Upper lobe of right lung (tissue), 1 donor: ENCODE data around the gene TFE3. TPM values are rescaled to one million over a fixed set of nuclear protein-coding genes. Genes with fewer than 3 reads are reported as not detected.

Source experiments
- ATAC-seq: fragments of 200-7000 bp; cut with Tn5 transposase; one replicate; pipeline ENCODE4 v1.9.1; 2020; ENCODE audit warnings: mild to moderate bottlenecking, moderate library complexity
- DNase-seq: peaks from one replicate; pipeline ENCODE4 v3.0.0-alpha.2; 2020
- H3K27ac ChIP-seq: fragments of 200-600 bp; one replicate; pipeline ENCODE4 v1.8.0; 2022
- H3K27me3 ChIP-seq: fragments of 200-600 bp; one replicate; pipeline ENCODE4 v1.8.0; 2022; ENCODE audit warnings: mild to moderate bottlenecking
- H3K36me3 ChIP-seq: fragments of 200-600 bp; one replicate; pipeline ENCODE4 v1.8.0; 2022
- H3K4me1 ChIP-seq: fragments of 200-600 bp; one replicate; pipeline ENCODE4 v1.8.0; 2022
- H3K4me3 ChIP-seq: fragments of 200-600 bp; one replicate; pipeline ENCODE4 v1.8.0; 2022; ENCODE audit warnings: mild to moderate bottlenecking
- H3K9me3 ChIP-seq: fragments of 200-600 bp; one replicate; pipeline ENCODE4 v1.8.0; 2022
- CTCF ChIP-seq: fragments of 200-600 bp; IDR thresholded peaks from one replicate; pipeline ENCODE4 v1.8.0; 2022; ENCODE audit warnings: antibody characterized with exemption
- intact Hi-C: fragments of 100-400 bp; cut with DNase I; formaldehyde crosslinking; loops from one replicate; pipeline ENCODE4 v1.11.0; 2022
- total RNA-seq: library from RNA; stranded (reverse); fragmentation: NEBNext Ultra II Directional; extraction: Animal tissue kit (Norgen Biotek cat#: 25700); gene quantifications from one replicate; pipeline ENCODE4 v1.2.1, GENCODE V29; 2021
- donor health status: DM: no; HTN: yes; CAD: no; lungs with severe emphysema.

Gene TFE3
- total RNA-seq, 1 donor from 2014 or later, result 62.4 TPM

DNA sequence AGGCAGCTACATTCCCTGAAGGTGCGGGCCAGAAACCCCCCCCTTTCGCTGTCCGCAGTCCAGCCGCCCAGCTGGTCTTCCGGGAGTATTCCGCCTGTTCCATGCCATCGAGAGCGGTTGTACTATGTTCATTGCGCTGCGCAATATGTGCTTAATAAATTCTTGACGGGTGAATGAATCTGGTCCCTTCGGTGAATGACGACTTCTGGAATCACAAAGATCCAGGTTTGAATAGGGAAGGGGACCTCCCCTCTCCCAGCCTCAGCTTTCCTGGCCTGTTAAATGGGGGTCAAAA, 777 bp upstream of the TFE3 start:
- Histone ChIP-seq H3K4me1 (peaks cover 19% of the 10 kb centered on the region), H3K27me3 (no peaks in the 10 kb centered on the region), H3K4me3 (peak overlapping the region; percentile 21), H3K36me3 (peaks cover 4% of the 10 kb centered on the region), H3K9me3 (no peaks in the 10 kb centered on the region), H3K27ac (peak overlapping the region; percentile 55)
- no peak for TF ChIP-seq CTCF
- intact Hi-C loops, result no loop called here
- ATAC-seq (no peak), DNase-seq (no peak)

DNA sequence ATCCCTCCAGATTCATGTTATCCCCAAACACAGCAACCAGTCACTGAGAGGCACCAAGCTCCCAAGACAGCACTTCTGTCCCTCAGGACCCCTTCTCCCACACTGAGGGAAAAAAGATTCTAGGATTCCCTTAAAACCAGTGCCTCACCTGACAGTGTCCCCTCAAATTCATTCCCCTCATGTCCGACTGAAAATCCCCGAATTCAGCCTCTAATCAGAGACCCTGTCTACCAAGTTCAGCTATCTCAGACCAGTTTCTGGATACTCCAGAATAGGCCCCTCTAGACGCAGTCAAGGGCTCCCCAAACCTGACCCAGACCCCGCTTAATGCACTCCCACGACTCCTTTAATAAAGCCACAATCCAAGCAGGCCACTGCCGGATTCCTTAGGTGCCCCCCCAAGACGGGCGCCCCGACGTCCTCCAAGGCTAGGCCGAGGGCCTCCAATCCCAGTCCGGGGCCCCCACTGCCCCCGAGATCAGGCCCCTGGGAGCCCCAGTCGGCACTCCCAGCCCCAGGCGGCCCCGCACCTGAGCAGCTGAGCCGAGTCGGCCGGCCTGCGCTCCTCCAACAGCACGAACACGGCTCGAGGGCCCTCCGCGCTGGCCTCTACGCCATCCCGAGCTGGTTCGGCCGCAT, 457 bp downstream of the TFE3 start:
- Histone ChIP-seq H3K4me3 (peak overlapping the region; percentile 75), H3K36me3 (peaks cover 16% of the 10 kb centered on the region), H3K9me3 (no peaks in the 10 kb centered on the region), H3K27ac (peak overlapping the region; percentile 96), H3K4me1 (peaks cover 20% of the 10 kb centered on the region), H3K27me3 (no peaks in the 10 kb centered on the region)
- ATAC-seq, result no peak
- TF ChIP-seq CTCF, result no peak
- DNase-seq, result no peak
- intact Hi-C loops, result no loop called here

- Histone ChIP-seq H3K36me3 (peaks cover 24% of the 10 kb centered on the region), H3K4me3 (peak overlapping the region; percentile 75), H3K4me1 (peaks cover 20% of the 10 kb centered on the region), H3K27ac (peak overlapping the region; percentile 96), H3K9me3 (no peaks in the 10 kb centered on the region), H3K27me3 (no peaks in the 10 kb centered on the region)
- no peak for DNase-seq
- intact Hi-C loops, result no loop called here
- TF ChIP-seq CTCF, result no peak
- no peak for ATAC-seq
Measured at GRCh38 chrX:49041744-49042580, 1.2 kb downstream of the TFE3 start.

- no peaks in the 10 kb centered on the region for H3K27me3 ChIP-seq
- peak overlapping the region; percentile 60 for H3K27ac ChIP-seq
- ATAC-seq, result no peak
- no peaks in the 10 kb centered on the region for H3K9me3 ChIP-seq
- peak overlapping the region; percentile 75 for H3K4me3 ChIP-seq
- DNase-seq, result no peak
- H3K4me1 ChIP-seq, result peaks cover 20% of the 10 kb centered on the region
- no peak for TF ChIP-seq CTCF
- H3K36me3 ChIP-seq, result peaks cover 29% of the 10 kb centered on the region
- intact Hi-C loops, result no loop called here
Measured at GRCh38 chrX:49040376-49040955, 2.7 kb downstream of the TFE3 start.

GRCh38 chrX:49039598-49040375, 3.4 kb downstream of the TFE3 start:
- peaks cover 32% of the 10 kb centered on the region for H3K36me3 ChIP-seq
- H3K4me3 ChIP-seq, result peak overlapping the region; percentile 75
- peaks cover 20% of the 10 kb centered on the region for H3K4me1 ChIP-seq
- peak; percentile 81 for DNase-seq
- intact Hi-C loops, result no loop called here
- no peaks in the 10 kb centered on the region for H3K9me3 ChIP-seq
- no peaks in the 10 kb centered on the region for H3K27me3 ChIP-seq
- TF ChIP-seq CTCF, result no peak
- H3K27ac ChIP-seq, result peak overlapping the region; percentile 65
- peak; percentile 44 for ATAC-seq
